HG03342 (cell line): Measurements from ENCODE around the gene SLC6A12.
"Not testable (repeated sequence)": the region's sequence is repeated elsewhere in the genome, so short reads cannot be mapped to it uniquely, and the experiment has no call there.

Experiments
- ATAC-seq: cut with Tn5 transposase; IDR thresholded peaks from one replicate; pipeline ENCODE4 v1.9.1; 2021; ENCODE audit warnings: mild to moderate bottlenecking, moderate library complexity; ENCODE audit not compliant: unreplicated experiment

Gene SLC6A12

DNA sequence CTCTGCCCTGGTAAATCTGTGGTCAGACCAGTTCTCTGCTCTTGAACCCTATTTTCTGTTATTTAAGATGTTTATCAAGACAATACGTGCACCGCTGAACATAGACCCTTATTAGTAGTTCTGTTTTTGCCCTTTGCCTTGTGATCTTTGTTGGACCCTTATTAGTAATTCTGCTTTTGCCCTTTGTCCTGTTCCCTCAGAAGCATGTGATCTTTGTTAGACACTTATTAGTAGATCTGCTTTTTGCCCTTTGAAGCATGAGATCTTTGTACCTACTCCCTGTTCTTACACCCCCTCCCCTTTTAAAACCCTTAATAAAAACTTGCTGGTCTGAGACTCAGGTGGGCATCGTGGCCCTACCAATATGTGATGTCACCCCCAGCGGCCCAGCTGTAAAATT is 22.0 kb upstream of the SLC6A12 start:
- ATAC-seq, result not testable (repeated sequence)

DNA sequence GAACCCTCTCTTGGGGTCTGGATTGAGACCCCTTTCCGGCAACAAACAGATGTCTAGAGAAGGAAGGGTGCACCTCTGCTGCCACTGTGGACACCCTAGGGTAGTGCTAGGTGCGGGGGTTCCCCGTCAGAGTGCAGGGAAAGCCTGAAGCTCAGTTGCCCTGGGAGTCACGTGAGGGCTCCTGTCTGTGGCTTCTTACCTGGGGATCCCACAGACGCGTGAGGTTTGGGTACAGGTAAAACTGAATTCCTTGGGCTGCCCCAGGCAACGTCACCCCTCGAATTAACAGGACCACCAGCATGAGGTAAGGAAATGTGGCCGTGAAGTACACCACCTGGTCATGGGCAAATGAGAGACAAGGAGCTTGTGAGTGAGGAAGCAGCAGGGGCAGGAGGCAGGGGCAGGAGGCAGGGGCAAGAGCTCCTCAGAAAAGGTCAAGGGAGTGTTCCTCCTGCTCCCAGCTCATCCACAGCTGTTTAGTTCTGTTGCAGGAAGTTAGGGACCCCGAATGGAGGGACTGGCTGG is 21.0 kb upstream of the SLC6A12 start:
- no peak for ATAC-seq

DNA sequence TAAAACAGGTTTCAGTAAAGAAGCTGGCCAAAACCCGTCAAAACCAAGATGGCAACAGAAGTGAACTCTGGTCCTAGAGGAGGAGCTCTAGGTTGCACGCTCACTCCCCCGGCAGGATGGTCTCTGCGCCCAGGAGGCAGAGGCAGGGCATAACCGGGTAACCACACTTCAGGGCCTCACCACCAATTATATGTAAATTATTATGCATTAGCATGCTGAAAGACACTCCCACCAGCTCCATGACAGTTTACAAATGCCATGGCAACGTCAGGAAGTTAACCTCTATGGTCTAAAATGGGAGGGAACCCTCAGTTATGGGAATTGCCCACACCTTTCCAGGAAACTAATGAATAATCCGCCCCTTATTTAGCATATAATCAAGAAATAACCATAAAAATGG is 20.1 kb upstream of the SLC6A12 start:
- no peak for ATAC-seq

DNA sequence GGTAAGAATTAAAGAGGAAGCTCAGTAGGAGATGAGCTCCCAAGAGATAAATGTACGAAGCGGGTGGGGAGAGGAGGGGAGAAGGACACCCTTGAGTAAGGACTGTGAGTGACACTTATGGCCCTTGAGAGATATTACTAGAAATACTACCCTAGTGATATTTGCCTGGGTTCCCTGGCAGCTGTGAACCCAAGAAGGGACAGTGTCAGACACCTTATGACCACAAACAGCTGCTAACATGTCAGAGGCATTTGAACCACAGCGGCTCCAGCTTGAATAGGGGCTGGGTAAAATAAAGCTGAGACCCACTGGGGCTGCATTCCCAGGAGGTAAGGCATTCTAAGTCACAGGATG is 19.6 kb upstream of the SLC6A12 start:
- ATAC-seq, result no peak

DNA sequence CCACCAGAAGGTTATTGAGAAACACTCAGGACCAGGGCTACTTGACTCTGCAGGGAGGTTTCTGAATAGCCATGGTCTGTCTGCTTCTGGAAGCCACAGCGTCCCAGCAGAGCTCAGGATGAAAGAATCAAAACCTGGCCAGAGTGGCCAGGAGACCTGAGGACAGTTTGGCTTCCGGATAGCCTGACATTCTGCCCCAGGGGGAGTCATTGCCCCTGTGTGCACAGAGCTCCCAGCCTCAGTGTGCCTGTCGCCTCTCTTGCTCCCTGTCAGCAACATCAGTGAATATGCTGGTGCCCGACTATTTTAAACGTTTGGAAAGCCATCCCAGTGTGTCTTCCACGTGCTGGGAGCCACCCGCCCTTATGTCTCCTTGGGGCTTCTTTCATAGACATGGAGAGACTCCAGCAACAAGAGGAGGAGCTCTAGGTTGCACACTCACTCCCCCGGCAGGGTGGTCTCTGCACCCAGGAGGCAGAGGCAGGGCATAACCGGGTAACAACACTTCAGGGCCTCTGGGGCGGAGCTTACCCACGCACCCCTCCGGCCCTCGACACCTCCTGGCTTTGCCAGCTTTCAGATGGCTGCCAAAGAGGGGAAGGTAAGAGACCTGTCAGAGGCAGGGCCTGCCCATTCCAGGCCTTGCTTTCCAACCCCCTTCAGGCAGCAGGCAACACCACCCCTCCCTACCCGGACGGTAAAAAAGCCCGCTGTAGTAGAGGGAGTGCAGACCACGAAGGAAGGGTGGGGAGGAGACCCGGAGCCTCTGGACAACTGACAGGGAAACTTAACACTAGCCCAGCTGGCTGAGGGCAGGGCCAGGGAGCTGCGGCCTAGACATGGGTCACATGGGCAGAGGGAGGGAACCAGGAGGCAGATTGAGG is 19.0 kb upstream of the SLC6A12 start:
- no peak for ATAC-seq

DNA sequence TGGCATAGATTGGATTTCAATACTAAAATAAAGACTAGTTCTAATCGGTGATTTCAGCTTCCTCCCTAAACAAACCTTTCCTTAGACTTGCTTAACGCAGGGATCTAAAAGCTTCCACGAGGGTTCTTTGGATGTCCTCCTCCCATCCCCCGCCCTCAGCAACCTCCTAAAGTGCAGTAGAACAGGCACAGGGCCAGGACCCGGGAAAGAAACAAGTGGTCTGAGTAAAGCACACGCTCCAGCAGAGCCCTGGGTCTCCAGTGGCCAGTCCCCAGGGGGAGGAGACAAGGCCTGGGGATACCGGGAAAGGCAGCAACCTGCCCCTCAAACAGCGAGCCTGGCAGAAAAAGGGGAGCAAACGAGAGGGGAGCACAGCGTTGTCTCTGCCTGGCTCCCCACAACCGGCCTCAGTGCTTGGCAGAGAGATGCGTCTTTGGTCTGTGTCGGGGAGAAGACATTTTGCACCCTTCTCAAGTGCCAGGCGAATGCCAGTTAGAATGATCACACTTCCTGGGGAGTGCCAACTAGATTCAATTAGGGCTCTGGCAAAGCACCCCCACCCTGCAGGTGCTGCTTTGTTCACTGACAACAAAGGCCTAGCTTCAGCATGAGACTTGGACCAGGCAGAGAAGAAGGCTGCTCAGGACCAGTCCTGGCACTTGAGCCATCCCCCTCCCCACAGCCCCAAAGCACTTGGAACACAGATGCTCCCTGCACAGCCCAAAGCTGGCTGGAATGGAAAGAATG is 17.1 kb upstream of the SLC6A12 start:
- ATAC-seq, result no peak

DNA sequence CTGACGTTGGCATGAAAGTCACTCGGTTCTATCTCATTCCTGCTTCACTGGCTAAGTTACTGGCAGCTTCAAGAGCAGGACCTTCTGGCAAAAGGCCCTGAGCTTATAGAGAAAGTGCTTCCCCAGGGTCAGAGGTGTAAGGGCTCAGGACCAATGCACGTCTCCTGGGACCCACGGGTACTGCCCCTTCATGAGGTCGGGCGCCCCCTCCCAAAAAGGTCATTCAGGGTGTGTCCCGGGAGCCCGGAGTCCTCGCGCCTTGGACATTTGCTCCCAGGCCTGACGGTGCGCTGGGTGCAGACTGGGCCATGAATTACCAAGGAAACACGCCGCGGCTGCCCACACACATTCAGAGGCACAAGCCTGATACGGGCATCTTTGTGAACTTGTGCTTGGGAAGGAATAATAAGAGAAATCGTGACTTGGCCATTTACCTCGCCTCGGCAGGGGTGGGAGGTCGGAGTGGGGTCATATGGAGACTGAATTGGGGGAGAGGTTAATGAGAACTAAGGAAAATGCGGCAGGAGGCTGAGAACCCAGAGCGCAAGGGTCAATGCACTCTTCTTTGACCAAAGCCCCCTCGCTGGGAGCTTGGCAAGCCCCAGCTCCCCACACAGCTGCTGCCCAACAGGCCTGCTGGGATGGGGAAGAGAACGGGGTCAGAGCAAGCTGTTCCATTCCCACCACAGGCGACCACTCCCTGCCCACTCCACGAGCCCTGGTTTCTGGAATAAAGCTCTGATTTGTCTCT is 15.7 kb upstream of the SLC6A12 start:
- no peak for ATAC-seq

DNA sequence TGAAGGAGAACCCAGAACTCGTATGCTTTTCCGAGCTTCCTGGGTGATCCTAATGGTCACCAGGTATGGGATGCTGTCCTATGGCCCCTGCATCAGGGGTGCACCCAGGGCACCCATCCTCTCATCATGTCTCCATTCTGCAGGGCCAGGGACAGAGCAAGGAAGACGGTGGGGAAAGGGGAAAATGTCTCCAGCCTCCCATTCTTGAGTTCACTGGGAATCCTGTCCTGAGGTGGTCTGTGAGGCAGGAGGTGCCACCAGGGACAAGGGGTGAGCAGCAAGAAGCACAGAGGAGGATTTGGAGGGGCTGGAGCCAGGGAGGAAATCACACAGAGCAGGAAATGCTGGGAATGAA is 14.9 kb upstream of the SLC6A12 start:
- ATAC-seq, result no peak

DNA sequence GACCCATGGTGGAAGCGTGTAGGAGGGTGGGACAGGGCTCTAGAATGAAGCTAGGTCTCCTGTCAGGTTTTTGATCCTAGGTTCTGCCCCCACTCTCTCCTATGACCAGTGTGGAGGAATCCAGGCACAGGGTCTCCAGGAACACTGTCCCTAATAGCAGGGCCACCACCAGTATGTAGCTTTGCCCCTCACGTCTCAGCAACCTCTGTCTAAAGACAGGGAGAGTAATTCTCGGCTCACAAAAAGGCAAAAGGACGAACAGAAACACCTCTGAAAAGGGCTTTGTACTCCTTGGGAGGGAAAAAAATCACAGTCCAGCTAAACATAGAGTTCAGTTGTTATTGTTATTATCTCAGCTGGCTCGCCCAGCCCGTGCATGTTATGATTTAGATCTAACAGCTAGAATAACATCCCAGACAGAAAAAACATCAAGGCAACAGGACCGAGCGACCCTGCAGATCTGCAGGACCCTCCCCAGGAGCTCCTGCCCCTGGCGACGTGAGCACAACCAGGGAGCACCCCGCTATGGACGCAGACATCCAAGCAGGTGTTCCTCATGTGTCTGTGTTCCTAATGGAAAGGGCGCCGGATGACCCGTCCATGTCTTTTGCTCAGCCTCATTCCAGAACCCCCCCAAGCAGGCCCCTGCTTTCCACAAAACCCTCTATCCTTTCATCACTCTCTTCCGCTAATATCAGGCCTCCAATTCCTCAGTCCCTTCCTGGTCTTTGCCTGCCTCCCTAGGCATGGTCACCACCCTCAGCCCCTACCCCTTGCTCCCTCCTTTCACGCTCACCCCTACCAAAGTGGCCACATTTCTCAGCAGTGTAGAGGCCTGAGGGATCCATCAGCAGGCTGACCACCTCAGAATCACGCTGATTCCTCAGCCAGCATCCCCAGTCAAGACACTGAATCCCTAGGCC is 14.2 kb upstream of the SLC6A12 start:
- no peak for ATAC-seq

DNA sequence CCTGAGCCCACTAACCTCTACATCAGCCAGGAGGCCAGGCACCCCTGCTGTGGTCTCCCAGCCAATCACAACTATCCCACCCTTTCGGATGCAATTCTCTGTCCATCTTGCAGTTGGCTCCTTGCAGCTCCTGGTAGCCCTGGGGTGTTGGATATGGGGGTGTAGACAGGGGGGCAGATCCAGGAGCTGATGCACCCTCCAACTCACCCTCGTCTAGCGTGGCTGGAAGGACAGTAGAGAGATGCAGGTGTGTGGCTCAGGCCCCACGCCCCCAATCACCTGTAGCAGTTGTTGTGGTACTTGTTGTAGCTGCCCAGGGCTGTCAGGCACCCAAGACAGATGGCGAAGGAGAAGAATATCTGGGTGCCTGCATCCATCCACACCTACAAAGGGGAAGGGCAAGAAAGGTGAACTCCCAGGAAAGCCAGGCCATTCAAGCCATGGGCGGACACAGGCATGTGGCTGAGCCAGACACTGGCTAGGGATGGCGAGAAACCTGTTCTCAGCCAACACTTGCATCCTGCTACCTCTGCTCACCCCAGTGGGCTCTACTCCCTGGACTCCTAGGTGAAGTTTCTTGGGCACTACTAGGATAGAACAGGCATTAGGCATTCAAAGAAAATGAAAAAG is 13.4 kb upstream of the SLC6A12 start:
- ATAC-seq, result no peak

DNA sequence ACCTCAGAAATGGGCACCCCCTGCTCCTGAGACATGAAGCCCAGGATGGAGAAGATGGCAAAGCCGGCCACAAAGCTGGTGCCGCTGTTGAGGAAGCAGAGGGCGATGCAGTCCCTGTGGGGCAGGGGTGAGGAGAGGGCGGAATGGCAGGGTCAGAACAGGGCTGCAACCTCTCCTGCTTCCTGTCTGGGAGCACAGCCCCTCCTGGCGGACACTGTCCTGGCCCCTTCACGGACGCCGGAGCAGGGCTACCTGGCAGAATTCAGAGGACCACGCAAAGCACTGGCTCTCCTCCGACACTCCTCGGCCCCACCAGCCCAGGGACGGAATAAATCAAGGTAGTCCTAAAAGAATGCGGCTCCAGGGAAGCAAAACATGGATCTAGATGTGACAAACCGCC is 12.4 kb upstream of the SLC6A12 start:
- ATAC-seq, result no peak

DNA sequence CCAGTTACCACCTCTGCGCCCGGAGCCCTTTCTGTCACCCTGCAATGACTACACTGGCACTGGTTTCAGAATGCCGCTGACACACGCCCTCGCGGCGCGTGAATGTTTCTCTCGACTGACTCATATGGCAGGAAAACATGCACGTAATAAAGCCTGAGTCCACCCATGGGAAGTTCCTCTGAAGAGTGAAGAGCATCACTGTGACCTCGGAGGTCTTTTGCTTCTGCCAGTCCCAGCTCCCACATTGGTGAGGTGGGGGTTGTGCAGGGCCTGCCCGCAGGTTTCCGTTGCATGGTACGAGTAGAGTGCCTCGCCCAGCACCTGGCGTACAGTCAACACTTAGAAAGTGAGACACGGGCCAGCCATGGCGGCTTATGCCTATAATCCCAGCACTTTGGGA is 11.1 kb upstream of the SLC6A12 start:
- ATAC-seq, result no peak

DNA sequence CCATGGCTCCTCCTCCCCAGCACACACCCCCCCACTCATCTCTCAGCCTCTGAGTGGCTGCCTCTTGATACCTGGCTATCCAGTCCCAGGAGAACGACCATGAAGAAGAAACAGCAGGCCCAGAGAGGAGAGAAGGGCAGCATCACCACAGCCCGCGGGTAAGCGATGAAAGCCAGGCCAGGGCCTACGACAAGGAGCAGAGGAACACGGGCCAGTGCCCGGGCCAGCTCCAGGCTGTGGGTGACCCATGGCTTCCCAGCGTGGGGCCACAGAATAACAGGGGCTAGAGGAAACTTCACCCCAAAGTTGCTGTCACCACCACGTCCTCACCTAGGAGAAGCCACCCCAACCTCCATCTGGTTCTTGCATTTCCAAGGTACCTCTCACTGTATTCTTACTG is 10.4 kb upstream of the SLC6A12 start:
- no peak for ATAC-seq

DNA sequence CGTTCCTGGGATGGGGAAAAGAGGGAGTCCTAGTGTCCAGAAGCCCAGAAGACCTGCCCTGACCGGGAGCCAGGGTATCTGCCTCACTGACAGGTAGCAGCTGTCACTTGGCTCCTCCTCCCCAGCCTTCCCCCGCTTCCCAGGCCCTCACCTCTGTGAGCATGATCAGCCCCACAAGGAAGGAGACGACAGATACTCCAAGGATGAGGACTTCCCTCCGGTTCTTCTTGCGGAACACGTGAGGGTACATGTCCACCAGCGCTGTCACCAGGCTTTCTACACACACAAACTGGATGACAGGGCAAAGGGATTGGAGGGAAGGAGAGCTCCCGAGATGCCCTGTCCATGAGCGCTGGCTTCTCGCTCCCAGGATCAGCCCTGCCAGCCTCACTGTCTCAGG is 9.9 kb upstream of the SLC6A12 start:
- no peak for ATAC-seq

DNA sequence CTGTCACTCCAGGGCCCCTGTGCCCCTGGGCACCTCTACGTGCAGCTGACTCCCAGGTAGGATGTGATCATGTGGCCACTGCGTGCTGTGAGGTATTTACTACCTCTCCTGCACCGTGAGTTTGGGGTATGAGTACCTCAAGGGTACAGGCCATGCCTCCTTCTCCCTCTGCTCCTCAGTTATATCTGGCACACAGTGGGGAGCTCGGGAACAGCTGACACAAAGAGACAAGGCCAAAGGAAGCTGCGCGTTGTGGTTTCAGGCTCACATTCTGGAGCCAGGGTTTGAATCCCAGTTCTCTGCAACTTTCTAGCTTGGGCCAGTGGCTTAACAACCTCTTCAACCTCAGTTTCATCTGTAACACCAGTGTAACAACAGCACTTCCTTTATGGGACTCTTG is 7.8 kb upstream of the SLC6A12 start:
- no peak for ATAC-seq

DNA sequence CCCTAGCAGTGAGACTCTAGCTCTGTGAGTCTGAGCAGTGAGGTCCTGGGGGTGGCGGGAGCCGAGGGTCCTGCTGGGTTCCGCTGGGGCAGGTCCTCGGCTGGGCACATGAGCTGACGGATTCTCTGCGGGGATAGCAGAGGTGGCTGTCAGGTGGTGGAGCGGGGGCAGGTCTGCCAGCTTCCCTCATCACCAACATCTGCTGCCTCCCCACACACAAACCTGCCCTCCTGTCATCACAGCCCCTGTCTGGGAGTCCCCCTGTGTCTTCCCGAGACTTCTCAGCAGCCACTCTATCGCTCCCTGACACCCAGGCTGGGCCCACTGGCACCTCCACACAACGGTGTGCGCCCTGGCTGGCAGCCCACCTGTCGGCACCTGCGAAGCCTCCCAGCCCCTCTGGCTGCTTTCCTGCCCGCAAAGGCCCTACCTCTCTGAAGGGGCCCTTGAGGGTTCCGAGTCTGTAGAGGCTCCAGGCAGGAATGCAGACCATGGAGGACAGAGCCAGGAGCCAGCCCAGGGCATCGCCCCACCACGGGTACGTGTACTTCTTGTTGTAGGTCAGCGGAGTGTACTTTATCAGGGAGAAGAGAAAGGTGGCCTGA is 7.1 kb upstream of the SLC6A12 start:
- ATAC-seq, result no peak

DNA sequence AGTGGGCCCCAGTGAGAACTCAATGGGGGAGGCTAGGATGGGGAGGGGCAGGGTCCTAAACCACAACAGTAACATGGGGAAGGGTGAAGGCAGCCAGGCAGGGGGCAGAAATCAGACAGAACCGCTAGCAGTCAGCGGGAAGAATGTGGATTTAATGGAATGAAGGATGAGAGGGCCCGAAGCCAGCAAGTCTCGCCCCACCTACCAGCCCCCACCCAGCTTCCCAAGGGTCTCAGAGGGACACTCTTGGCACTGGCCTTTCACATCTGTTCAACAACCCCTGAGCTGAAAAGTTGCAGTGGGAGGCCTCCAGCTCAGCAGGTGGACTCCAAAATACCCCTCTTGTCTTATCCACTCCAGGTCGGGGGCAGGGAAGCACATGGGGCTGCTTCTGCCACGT is 6.5 kb upstream of the SLC6A12 start:
- no peak for ATAC-seq

DNA sequence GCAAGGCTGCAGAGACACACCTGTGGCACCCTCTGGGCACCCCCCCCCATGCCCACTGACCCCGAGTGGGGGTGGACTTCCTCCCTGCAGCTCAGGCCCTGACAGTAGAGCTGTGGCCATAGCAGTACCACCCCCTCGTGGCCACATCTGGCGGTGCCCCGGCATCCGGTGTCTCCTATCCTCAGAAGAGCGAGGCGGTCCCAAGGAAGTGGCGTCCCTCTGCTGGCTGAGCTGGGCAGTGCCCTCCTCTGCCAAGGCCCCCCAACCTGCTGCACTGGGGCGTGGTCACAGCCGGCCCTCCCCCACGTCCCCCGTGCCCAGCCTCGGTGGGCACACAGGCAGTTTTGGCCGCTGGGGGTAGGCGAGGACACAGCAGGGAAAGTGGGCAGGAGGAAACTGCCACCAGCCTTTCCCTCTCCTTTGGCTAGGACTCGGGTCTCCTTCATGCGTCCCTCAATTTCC is 6.0 kb upstream of the SLC6A12 start:
- peak; percentile 78 for ATAC-seq
